ENCODE data around the gene NAP1L4. TPM values are rescaled to one million over a fixed set of nuclear protein-coding genes. Genes with fewer than 3 reads are reported as not detected.
"Not testable (repeated sequence)": the region's sequence is repeated elsewhere in the genome, so short reads cannot be mapped to it uniquely, and the experiment has no call there.

Gene NAP1L4
- total and polyA plus RNA-seq, 7 experiments from 2014 or later: 134 to 356 (median 292) TPM

- no peak overlapping the region for H3K4me3 Mint-ChIP-seq
- Histone ChIP-seq H3K27me3 (ENCODE audit: control insufficient read depth in 2 of 2, insufficient read depth in 2 of 2, low read length in 2 of 2) (no peaks in the 10 kb centered on the region), H3K4me1 (ENCODE audit: control insufficient read depth in 2 of 2, insufficient read depth in 2 of 2, low read length in 2 of 2) (peaks cover 0 to 11% of the 10 kb centered on the region in 2 donors), H3K36me3 (ENCODE audit: control insufficient read depth in 2 of 3, insufficient read depth in 3 of 3, low read length in 3 of 3) (no peaks in the 10 kb centered on the region), H3K9me3 (ENCODE audit: control insufficient read depth in 2 of 3, low read length in 3 of 3) (peaks cover 6 to 16% (median 12%) of the 10 kb centered on the region in 3 experiments), H3K4me3 (ENCODE audit: low read length) (no peak overlapping the region), H3K27ac (ENCODE audit: low read depth, low read length) (no peak overlapping the region)
- ChIA-PET POLR2A (interaction anchor here (1.0 kb wide), 1 partner anchor 11 kb away, joined by 5 read pairs; no protein-coding TSS in a partner anchor), CTCF (no interaction called here)
- intact Hi-C loops (cut with micrococcal nuclease): no loop called here
- H3K27me3 Mint-ChIP-seq: no peaks in the 10 kb centered on the region
- no peak for DNase-seq
- ATAC-seq: peak; percentile 28
- peaks cover 6 to 31% (median 22%) of the 10 kb centered on the region in 11 donors for H3K9me3 Mint-ChIP-seq
- H3K27ac Mint-ChIP-seq: peak overlapping the region in 7 of 9 donors; percentile 13 to 81 (median 51)
- H3K4me1 Mint-ChIP-seq: peaks cover 20 to 41% (median 34%) of the 10 kb centered on the region in 7 donors
- peaks cover 2 to 33% (median 13%) of the 10 kb centered on the region in 5 donors for H3K36me3 Mint-ChIP-seq
Observed at GRCh38 chr11:2940921-2941821, 51.0 kb downstream of the NAP1L4 start.

DNA sequence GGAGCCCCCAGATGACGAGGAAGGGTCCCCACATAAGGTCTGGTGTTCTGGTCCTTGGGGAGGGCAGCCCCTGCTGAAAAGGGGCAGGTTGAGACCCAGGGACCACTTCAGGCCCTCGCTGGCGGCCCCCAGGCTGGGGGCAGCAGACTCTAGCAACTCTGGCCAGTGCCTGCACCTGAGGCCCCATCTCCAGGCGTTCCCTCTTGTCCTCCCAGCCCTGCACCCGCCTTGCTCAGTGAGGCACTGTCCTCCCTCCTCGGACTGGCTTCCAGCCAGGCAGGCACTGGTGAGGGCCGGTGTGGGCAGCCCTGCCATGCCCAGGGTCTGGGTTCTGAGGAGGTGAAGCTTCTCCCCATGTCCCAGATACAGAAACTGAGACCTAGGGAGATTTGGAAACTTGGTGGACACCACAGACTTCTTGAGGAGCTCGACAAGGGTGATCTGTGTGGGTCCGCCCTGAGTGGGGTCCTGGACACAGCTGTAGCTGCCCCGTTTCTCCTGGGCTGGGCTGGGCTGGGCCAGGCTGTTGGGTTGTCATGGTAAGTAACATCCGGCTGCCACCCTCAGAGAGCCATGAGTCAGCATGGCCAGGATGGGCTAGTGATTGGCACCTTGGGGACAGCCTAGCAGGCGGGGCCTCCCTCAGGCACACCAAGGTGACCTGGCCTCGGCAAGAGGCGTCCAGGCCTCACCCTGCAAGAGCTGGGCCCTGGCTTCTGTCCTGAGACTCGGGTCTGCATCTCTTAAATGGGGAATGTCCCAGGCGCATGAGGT, 51.8 kb downstream of the NAP1L4 start:
- Mint-ChIP-seq H3K27me3 (no peaks in the 10 kb centered on the region), H3K36me3 (peaks cover 0 to 29% (median 13%) of the 10 kb centered on the region in 5 donors), H3K4me1 (peaks cover 13 to 32% (median 25%) of the 10 kb centered on the region in 7 donors), H3K27ac (peak overlapping the region in 7 of 9 donors; percentile 3 to 86 (median 69)), H3K4me3 (peak overlapping the region in 1 of 10 donors; percentile 24), H3K9me3 (peaks cover 6 to 31% (median 22%) of the 10 kb centered on the region in 11 donors)
- DNase-seq (peak in 2 of 9 donors; percentile 26 to 34), ATAC-seq (peak; percentile 88)
- no peaks in the 10 kb centered on the region for H3K27me3 ChIP-seq (ENCODE audit: control insufficient read depth in 2 of 2, insufficient read depth in 2 of 2, low read length in 2 of 2)
- POLR2A ChIA-PET: no interaction called here
- H3K4me3 ChIP-seq (ENCODE audit: low read length): no peak overlapping the region
- CTCF ChIA-PET: no interaction called here
- H3K36me3 ChIP-seq (ENCODE audit: control insufficient read depth in 2 of 3, insufficient read depth in 3 of 3, low read length in 3 of 3): no peaks in the 10 kb centered on the region
- H3K27ac ChIP-seq (ENCODE audit: low read depth, low read length): no peak overlapping the region
- intact Hi-C loops (cut with micrococcal nuclease): no loop called here
- peaks cover 0 to 4% of the 10 kb centered on the region in 2 donors for H3K4me1 ChIP-seq (ENCODE audit: control insufficient read depth in 2 of 2, insufficient read depth in 2 of 2, low read length in 2 of 2)
- peaks cover 6 to 16% (median 12%) of the 10 kb centered on the region in 3 experiments for H3K9me3 ChIP-seq (ENCODE audit: control insufficient read depth in 2 of 3, low read length in 3 of 3)

DNA sequence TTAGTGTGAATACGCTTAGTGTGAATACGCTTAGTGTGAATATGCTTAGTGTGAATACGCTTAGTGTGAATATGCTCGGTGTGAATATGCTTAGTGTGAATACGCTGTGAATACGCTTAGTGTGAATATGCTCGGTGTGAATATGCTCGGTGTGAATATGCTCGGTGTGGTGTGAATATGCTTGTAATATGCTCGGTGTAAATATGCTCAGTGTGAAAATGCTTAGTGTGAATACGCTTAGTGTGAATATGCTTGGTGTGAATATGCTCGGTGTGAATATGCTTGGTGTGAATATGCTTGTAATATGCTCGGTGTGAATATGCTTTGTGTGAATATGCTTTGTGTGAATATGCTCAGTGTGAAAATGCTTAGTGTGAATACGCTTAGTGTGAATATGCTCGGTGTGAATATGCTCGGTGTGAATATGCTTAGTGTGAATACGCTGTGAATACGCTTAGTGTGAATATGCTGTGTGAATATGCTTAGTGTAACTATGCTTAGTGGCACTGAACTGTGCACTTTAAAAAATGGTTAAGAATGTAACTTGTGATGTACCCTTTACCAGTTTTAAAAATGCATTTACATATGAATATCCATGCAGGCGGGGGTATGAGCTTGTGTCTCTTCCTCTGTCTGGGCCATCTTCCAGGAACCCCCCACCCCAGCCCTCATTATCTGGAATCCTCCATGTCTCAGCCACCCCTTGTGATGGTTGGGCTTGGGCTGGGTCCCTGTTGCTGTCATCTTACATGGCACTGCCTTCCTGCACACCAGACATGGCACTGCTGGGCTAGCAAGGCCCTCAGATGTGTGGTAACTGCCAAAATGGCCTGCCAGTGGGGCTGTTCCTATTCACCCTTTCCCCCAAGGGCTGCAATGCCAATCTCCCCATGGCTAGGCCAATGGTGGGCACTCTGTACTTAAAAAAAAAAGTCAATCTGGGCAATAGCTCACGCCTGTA, 53.4 kb downstream of the NAP1L4 start:
- H3K4me3 ChIP-seq (ENCODE audit: low read length); ATAC-seq; H3K27me3 ChIP-seq (ENCODE audit: control insufficient read depth in 2 of 2, insufficient read depth in 2 of 2, low read length in 2 of 2); H3K27me3 Mint-ChIP-seq; intact Hi-C loops (cut with micrococcal nuclease); CTCF ChIA-PET; DNase-seq; H3K27ac ChIP-seq (ENCODE audit: low read depth, low read length); H3K4me1 ChIP-seq (ENCODE audit: control insufficient read depth in 2 of 2, insufficient read depth in 2 of 2, low read length in 2 of 2); H3K36me3 ChIP-seq (ENCODE audit: control insufficient read depth in 2 of 3, insufficient read depth in 3 of 3, low read length in 3 of 3): not testable (repeated sequence)
- peak overlapping the region in 5 of 10 donors; percentile 15 to 65 (median 23) for H3K4me3 Mint-ChIP-seq
- POLR2A ChIA-PET: interaction anchor here (0.6 kb wide), 1 partner anchor 19 kb away, joined by 3 read pairs; no protein-coding TSS in a partner anchor
- peaks cover 6 to 16% (median 12%) of the 10 kb centered on the region in 3 experiments for H3K9me3 ChIP-seq (ENCODE audit: control insufficient read depth in 2 of 3, low read length in 3 of 3)
- H3K4me1 Mint-ChIP-seq: peaks cover 7 to 20% (median 10%) of the 10 kb centered on the region in 7 donors
- H3K27ac Mint-ChIP-seq: peak overlapping the region in 8 of 9 donors; percentile 18 to 88 (median 66)
- peaks cover 6 to 31% (median 22%) of the 10 kb centered on the region in 11 donors for H3K9me3 Mint-ChIP-seq
- H3K36me3 Mint-ChIP-seq: peaks cover 0 to 27% (median 13%) of the 10 kb centered on the region in 5 donors

DNA sequence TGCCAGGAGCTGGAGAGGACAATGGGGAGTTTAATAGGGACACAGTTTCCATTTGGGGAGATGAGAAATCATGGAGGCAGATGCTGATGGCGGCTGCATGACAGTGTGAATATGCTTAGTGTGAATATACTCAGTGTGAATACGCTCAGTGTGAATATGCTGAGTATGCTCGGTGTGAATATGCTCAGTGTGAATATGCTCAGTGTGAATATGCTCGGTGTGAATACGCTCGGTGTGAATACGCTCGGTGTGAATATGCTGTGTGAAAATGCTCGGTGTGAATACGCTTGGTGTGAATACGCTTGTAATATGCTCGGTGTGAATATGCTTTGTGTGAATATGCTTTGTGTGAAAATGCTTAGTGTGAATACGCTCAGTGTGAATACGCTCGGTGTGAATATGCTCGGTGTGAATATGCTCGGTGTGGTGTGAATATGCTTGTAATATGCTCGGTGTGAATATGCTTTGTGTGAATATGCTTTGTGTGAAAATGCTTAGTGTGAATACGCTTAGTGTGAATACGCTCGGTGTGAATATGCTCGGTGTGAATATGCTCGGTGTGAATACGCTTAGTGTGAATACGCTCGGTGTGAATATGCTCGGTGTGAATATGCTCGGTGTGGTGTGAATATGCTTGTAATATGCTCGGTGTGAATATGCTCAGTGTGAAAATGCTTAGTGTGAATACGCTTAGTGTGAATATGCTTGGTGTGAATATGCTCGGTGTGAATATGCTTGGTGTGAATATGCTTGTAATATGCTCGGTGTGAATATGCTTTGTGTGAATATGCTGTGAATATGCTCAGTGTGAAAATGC, 54.3 kb downstream of the NAP1L4 start:
- H3K27me3 ChIP-seq (ENCODE audit: control insufficient read depth in 2 of 2, insufficient read depth in 2 of 2, low read length in 2 of 2); intact Hi-C loops (cut with micrococcal nuclease); ATAC-seq; H3K4me1 ChIP-seq (ENCODE audit: control insufficient read depth in 2 of 2, insufficient read depth in 2 of 2, low read length in 2 of 2); H3K36me3 ChIP-seq (ENCODE audit: control insufficient read depth in 2 of 3, insufficient read depth in 3 of 3, low read length in 3 of 3); H3K4me3 ChIP-seq (ENCODE audit: low read length); H3K27me3 Mint-ChIP-seq; POLR2A ChIA-PET; CTCF ChIA-PET; DNase-seq; H3K27ac ChIP-seq (ENCODE audit: low read depth, low read length): not testable (repeated sequence)
- Mint-ChIP-seq H3K9me3 (peaks cover 6 to 31% (median 22%) of the 10 kb centered on the region in 11 donors), H3K4me3 (peak overlapping the region in 6 of 10 donors; percentile 6 to 86 (median 36)), H3K4me1 (peaks cover 5 to 13% (median 8%) of the 10 kb centered on the region in 7 donors), H3K36me3 (peaks cover 0 to 27% (median 13%) of the 10 kb centered on the region in 5 donors), H3K27ac (peak overlapping the region; percentile 1 to 95 (median 80))
- peaks cover 6 to 16% (median 12%) of the 10 kb centered on the region in 3 experiments for H3K9me3 ChIP-seq (ENCODE audit: control insufficient read depth in 2 of 3, low read length in 3 of 3)

GRCh38 chr11:2934611-2935239, 57.4 kb downstream of the NAP1L4 start:
- H3K27ac ChIP-seq (ENCODE audit: low read depth, low read length): no peak overlapping the region
- peaks cover 7 to 10% of the 10 kb centered on the region in 2 donors for H3K4me1 ChIP-seq (ENCODE audit: control insufficient read depth in 2 of 2, insufficient read depth in 2 of 2, low read length in 2 of 2)
- H3K4me3 ChIP-seq (ENCODE audit: low read length): no peak overlapping the region
- POLR2A ChIA-PET: no interaction called here
- H3K36me3 Mint-ChIP-seq: peaks cover 0 to 25% (median 13%) of the 10 kb centered on the region in 5 donors
- peaks cover 10 to 23% (median 10%) of the 10 kb centered on the region in 7 donors for H3K4me1 Mint-ChIP-seq
- H3K27me3 Mint-ChIP-seq: peaks cover 0 to 7% (median 4%) of the 10 kb centered on the region in 5 donors
- peaks cover 6 to 29% (median 21%) of the 10 kb centered on the region in 11 donors for H3K9me3 Mint-ChIP-seq
- H3K36me3 ChIP-seq (ENCODE audit: control insufficient read depth in 2 of 3, insufficient read depth in 3 of 3, low read length in 3 of 3): no peaks in the 10 kb centered on the region
- H3K27me3 ChIP-seq (ENCODE audit: control insufficient read depth in 2 of 2, insufficient read depth in 2 of 2, low read length in 2 of 2): peaks cover 0 to 3% of the 10 kb centered on the region in 2 donors
- peak overlapping the region in 1 of 9 donors; percentile 13 for H3K27ac Mint-ChIP-seq
- intact Hi-C loops (cut with micrococcal nuclease): no loop called here
- H3K4me3 Mint-ChIP-seq: no peak overlapping the region
- CTCF ChIA-PET: no interaction called here
- ATAC-seq: no peak
- no peak for DNase-seq
- peaks cover 6 to 16% (median 12%) of the 10 kb centered on the region in 3 experiments for H3K9me3 ChIP-seq (ENCODE audit: control insufficient read depth in 2 of 3, low read length in 3 of 3)

All from naive thymus-derived CD4-positive, alpha-beta T cell (primary cell).